GM19324 (cell line): Measurements from ENCODE around the gene ATP11A.

Experiments
- ATAC-seq: cut with Tn5 transposase; IDR thresholded peaks from one replicate; pipeline ENCODE4 v1.9.1; 2021; ENCODE audit warnings: mild to moderate bottlenecking, moderate library complexity; ENCODE audit not compliant: unreplicated experiment, low FRiP score

Gene ATP11A

GRCh38 chr13:112809332-112810315 is 119.8 kb downstream of the ATP11A start:
- ATAC-seq, result no peak

- ATAC-seq, result no peak
Measured at GRCh38 chr13:112810608-112811007, 120.8 kb downstream of the ATP11A start.

- ATAC-seq, result no peak
Measured at GRCh38 chr13:112812306-112813055, 122.6 kb downstream of the ATP11A start.

- no peak for ATAC-seq
Measured at GRCh38 chr13:112813552-112813951, 123.7 kb downstream of the ATP11A start.

GRCh38 chr13:112814905-112815585 is 125.2 kb downstream of the ATP11A start:
- no peak for ATAC-seq

- ATAC-seq, result no peak
Measured at GRCh38 chr13:112815871-112816270, 126.0 kb downstream of the ATP11A start.

- ATAC-seq, result no peak
Measured at GRCh38 chr13:112818040-112818697, 128.3 kb downstream of the ATP11A start.

- no peak for ATAC-seq
Measured at GRCh38 chr13:112818698-112819045, 128.8 kb downstream of the ATP11A start.

GRCh38 chr13:112819111-112819510 is 129.3 kb downstream of the ATP11A start:
- ATAC-seq, result no peak

- no peak for ATAC-seq
Measured at GRCh38 chr13:112819816-112820215, 130.0 kb downstream of the ATP11A start.

- ATAC-seq, result no peak
Measured at GRCh38 chr13:112820318-112820717, 130.5 kb downstream of the ATP11A start.

- no peak for ATAC-seq
Measured at GRCh38 chr13:112821340-112822055, 131.7 kb downstream of the ATP11A start.

GRCh38 chr13:112822851-112823250 is 133.0 kb downstream of the ATP11A start:
- no peak for ATAC-seq

GRCh38 chr13:112824429-112824828 is 134.6 kb downstream of the ATP11A start:
- no peak for ATAC-seq

- no peak for ATAC-seq
Measured at GRCh38 chr13:112825071-112825470, 135.2 kb downstream of the ATP11A start.

GRCh38 chr13:112825875-112826274 is 136.0 kb downstream of the ATP11A start:
- no peak for ATAC-seq

GRCh38 chr13:112826565-112826964 is 136.7 kb downstream of the ATP11A start:
- ATAC-seq, result no peak

- no peak for ATAC-seq
Measured at GRCh38 chr13:112828082-112828699, 138.4 kb downstream of the ATP11A start.

GRCh38 chr13:112828756-112829155 is 138.9 kb downstream of the ATP11A start:
- ATAC-seq, result no peak
